PFSK-1 (cell line): ENCODE data around the gene ENDOV.

Source experiments
- FOXP2 ChIP-seq: optimal IDR thresholded peaks from 2 replicates; pipeline ENCODE3; 2011; ENCODE audit warnings: borderline replicate concordance, control low read depth, inconsistent platforms; ENCODE audit not compliant: insufficient read depth; ENCODE audit errors: extremely low read length, extremely low read depth
- POLR2AphosphoS5 ChIP-seq: IDR thresholded peaks from 2 replicates; pipeline ENCODE4 v1.6.1; 2012; ENCODE audit warnings: low read depth, mild to moderate bottlenecking, control low read depth, low read length, moderate library complexity
- REST ChIP-seq, 2 experiments: IDR thresholded peaks; 2 replicates each; pipeline versions ENCODE4 v1.6.1 to v1.8.0; 2011 to 2012; ENCODE audit warnings: low read depth in 2 of 2, low read length in 2 of 2, control low read depth in 1 of 2, inconsistent platforms in 1 of 2, mild to moderate bottlenecking in 1 of 2, moderate library complexity in 1 of 2; ENCODE audit not compliant: insufficient read depth in 1 of 2
- SIN3A ChIP-seq: IDR thresholded peaks from 2 replicates; pipeline ENCODE4 v1.6.1; 2012; ENCODE audit warnings: mild to moderate bottlenecking, low read length, moderate library complexity, borderline replicate concordance; ENCODE audit not compliant: insufficient read depth
- TAF1 ChIP-seq: IDR thresholded peaks from 2 replicates; pipeline ENCODE4 v1.6.1; 2012; ENCODE audit warnings: low read length, control low read depth, borderline replicate concordance; ENCODE audit not compliant: insufficient read depth

Gene ENDOV

GRCh38 chr17:80428363-80428762 is 13.4 kb downstream of the ENDOV start:
- TF ChIP-seq POLR2AphosphoS5, result no peak
- TF ChIP-seq REST (IDR thresholded peaks at IDR 0.05; ENCODE audit: insufficient read depth in 1 of 2, low read depth in 2 of 2, low read length in 2 of 2), result no peak
- no peak for TF ChIP-seq FOXP2
- TF ChIP-seq TAF1, result no peak
- TF ChIP-seq SIN3A, result no peak

GRCh38 chr17:80428796-80429195 is 13.8 kb downstream of the ENDOV start:
- no peak for TF ChIP-seq POLR2AphosphoS5
- no peak for TF ChIP-seq REST (IDR thresholded peaks at IDR 0.05; ENCODE audit: insufficient read depth in 1 of 2, low read depth in 2 of 2, low read length in 2 of 2)
- TF ChIP-seq FOXP2, result no peak
- TF ChIP-seq SIN3A, result no peak
- TF ChIP-seq TAF1, result no peak

- no peak for TF ChIP-seq REST (IDR thresholded peaks at IDR 0.05; ENCODE audit: insufficient read depth in 1 of 2, low read depth in 2 of 2, low read length in 2 of 2)
- TF ChIP-seq TAF1, result no peak
- no peak for TF ChIP-seq FOXP2
- no peak for TF ChIP-seq POLR2AphosphoS5
- TF ChIP-seq SIN3A, result no peak
Observed at GRCh38 chr17:80429356-80430275, 14.6 kb downstream of the ENDOV start.

- no peak for TF ChIP-seq TAF1
- TF ChIP-seq POLR2AphosphoS5, result no peak
- no peak for TF ChIP-seq FOXP2
- TF ChIP-seq SIN3A, result no peak
- no peak for TF ChIP-seq REST (IDR thresholded peaks at IDR 0.05; ENCODE audit: insufficient read depth in 1 of 2, low read depth in 2 of 2, low read length in 2 of 2)
Observed at GRCh38 chr17:80430446-80431245, 15.7 kb downstream of the ENDOV start.
